NCI-H1092 (cell line): ENCODE results near the gene ADAMTS8.

ENCODE experiments used
- DNase-seq: peaks from one replicate; lab custom pipeline; 2025; lab: John Stamatoyannopoulos, UW

The ADAMTS8 gene

GRCh38 chr11:130418756-130419155 lies 9.7 kb downstream of the ADAMTS8 start:
- no peak for DNase-seq

GRCh38 chr11:130418210-130418609 lies 10.2 kb downstream of the ADAMTS8 start:
- no peak for DNase-seq

- DNase-seq: no peak
Measured at GRCh38 chr11:130416906-130417305, 11.5 kb downstream of the ADAMTS8 start.

GRCh38 chr11:130416530-130416882 lies 11.9 kb downstream of the ADAMTS8 start:
- no peak for DNase-seq

GRCh38 chr11:130415731-130416529 lies 12.5 kb downstream of the ADAMTS8 start:
- no peak for DNase-seq

- DNase-seq: no peak
Measured at GRCh38 chr11:130414107-130415080, 14.0 kb downstream of the ADAMTS8 start.

- no peak for DNase-seq
Measured at GRCh38 chr11:130413405-130414106, 14.9 kb downstream of the ADAMTS8 start.

GRCh38 chr11:130411223-130411622 lies 17.2 kb downstream of the ADAMTS8 start:
- DNase-seq: no peak

- no peak for DNase-seq
Measured at GRCh38 chr11:130409594-130410388, 18.6 kb downstream of the ADAMTS8 start.

GRCh38 chr11:130408901-130409300 lies 19.5 kb downstream of the ADAMTS8 start:
- DNase-seq: no peak

- DNase-seq: no peak
Measured at GRCh38 chr11:130408401-130408890, 20.0 kb downstream of the ADAMTS8 start.

- no peak for DNase-seq
Measured at GRCh38 chr11:130407978-130408377, 20.4 kb downstream of the ADAMTS8 start.

GRCh38 chr11:130405428-130405827 lies 23.0 kb downstream of the ADAMTS8 start:
- DNase-seq: no peak

- no peak for DNase-seq
Measured at GRCh38 chr11:130404727-130405126, 23.7 kb downstream of the ADAMTS8 start.

GRCh38 chr11:130403967-130404366 lies 24.4 kb downstream of the ADAMTS8 start:
- no peak for DNase-seq

- no peak for DNase-seq
Measured at GRCh38 chr11:130403271-130403804, 25.1 kb downstream of the ADAMTS8 start.

GRCh38 chr11:130402570-130402969 lies 25.8 kb downstream of the ADAMTS8 start:
- DNase-seq: no peak

- no peak for DNase-seq
Measured at GRCh38 chr11:130400781-130401483, 27.5 kb downstream of the ADAMTS8 start.

GRCh38 chr11:130399196-130399595 lies 29.2 kb downstream of the ADAMTS8 start:
- DNase-seq: no peak

GRCh38 chr11:130397780-130398179 lies 30.6 kb downstream of the ADAMTS8 start:
- no peak for DNase-seq
